NOMO-1 treated with DMSO at 0.1 percent for 48 hours (cell line): Measurements from ENCODE around the gene EMC9.

Experiments used
- DNase-seq: peaks from one replicate; lab custom pipeline; 2025; ENCODE audit not compliant: unreplicated experiment; lab: John Stamatoyannopoulos, UW

The EMC9 gene

GRCh38 chr14:24092505-24093206 is 48.7 kb downstream of the EMC9 start:
- DNase-seq, result no peak

GRCh38 chr14:24092110-24092504 is 49.3 kb downstream of the EMC9 start:
- no peak for DNase-seq

- no peak for DNase-seq
Observed at GRCh38 chr14:24089890-24090289, 51.5 kb downstream of the EMC9 start.
